Measurements from ENCODE around the gene DTL. TPM values are rescaled to one million over a fixed set of nuclear protein-coding genes. Genes with fewer than 3 reads are reported as not detected.

The DTL gene
- total RNA-seq, 1 experiment from 2014 or later: 22.5 TPM

DNA sequence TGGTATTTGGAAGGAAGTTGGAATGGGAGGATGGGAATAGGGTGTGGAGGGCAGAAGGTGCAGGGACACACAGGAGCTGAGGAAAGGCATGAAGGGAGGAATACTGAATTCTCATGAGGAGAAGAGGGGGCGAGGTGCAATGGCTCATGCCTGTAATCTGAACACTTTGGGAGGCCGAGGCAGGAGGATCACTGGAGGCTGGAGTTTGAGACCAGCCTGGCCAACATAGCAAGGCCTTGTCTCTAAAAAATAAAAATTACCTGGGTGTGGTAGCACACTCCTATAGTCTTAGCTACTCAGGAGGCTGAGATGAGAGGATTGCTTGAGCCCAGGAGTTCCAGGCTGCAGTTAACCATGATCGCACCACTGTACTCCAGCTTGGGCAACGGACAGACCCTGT is 117.3 kb downstream of the DTL start:
- Histone ChIP-seq H4K20me1 (ENCODE audit: insufficient read depth) (no peaks in the 10 kb centered on the region), H3K4me2 (no peak overlapping the region), H3K27ac (no peak overlapping the region), H3F3A (ENCODE audit: insufficient read depth, low read depth) (no peaks in the 10 kb centered on the region), H2AFZ (no peak overlapping the region), H3K27me3 (ENCODE audit: insufficient read depth, low read depth) (no peaks in the 10 kb centered on the region), H3K36me3 (ENCODE audit: low read depth) (no peaks in the 10 kb centered on the region), H3K4me1 (replicated peaks; ENCODE audit: insufficient read depth) (no peaks in the 10 kb centered on the region), H3K9me2 (ENCODE audit: insufficient read depth) (no peaks in the 10 kb centered on the region), H3K9me3 (ENCODE audit: insufficient read depth, low read depth) (no peaks in the 10 kb centered on the region), H3K79me2 (ENCODE audit: low read depth) (no peaks in the 10 kb centered on the region), H3K4me3 (no peak overlapping the region)
- no peak for DNase-seq
- no peak for TF ChIP-seq EZH2 (IDR thresholded peaks at IDR 0.05; ENCODE audit: low read depth)
- TF ChIP-seq, protein P1, sequence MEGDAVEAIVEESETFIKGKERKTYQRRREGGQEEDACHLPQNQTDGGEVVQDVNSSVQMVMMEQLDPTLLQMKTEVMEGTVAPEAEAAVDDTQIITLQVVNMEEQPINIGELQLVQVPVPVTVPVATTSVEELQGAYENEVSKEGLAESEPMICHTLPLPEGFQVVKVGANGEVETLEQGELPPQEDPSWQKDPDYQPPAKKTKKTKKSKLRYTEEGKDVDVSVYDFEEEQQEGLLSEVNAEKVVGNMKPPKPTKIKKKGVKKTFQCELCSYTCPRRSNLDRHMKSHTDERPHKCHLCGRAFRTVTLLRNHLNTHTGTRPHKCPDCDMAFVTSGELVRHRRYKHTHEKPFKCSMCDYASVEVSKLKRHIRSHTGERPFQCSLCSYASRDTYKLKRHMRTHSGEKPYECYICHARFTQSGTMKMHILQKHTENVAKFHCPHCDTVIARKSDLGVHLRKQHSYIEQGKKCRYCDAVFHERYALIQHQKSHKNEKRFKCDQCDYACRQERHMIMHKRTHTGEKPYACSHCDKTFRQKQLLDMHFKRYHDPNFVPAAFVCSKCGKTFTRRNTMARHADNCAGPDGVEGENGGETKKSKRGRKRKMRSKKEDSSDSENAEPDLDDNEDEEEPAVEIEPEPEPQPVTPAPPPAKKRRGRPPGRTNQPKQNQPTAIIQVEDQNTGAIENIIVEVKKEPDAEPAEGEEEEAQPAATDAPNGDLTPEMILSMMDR (conservative IDR thresholded peaks at IDR 0.05): no peak
- no TSS peak for BruUV-seq (replicated peaks)
- intact Hi-C loops (cut with micrococcal nuclease; ENCODE audit: unreplicated experiment): no loop called here
- POLR2A ChIA-PET (ENCODE audit: unreplicated experiment): interaction anchor here (0.6 to 0.8 kb wide), 2 partner anchors 24 to 66 kb away, joined by 3 to 9 read pairs; no protein-coding TSS in a partner anchor
- CTCF ChIA-PET: no interaction called here

DNA sequence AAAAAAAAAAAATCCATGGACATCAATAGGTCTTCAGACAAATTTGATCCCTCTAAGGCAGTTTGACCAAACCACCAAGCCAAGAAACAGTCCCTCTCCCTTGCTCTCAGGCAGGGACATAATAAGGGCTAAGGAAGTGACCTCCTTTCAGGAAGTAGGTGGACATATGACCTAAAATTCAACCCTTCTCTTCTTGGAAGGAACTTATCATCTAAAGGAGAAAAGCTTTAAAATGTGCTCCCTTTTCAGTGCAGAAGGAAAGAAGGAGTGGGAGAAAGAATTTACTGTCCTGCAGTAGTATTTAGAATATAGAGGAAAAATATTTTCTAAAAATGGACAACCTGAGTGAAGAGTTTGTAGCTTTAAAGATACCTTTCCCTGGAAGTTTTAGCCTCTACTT is 118.1 kb downstream of the DTL start:
- Histone ChIP-seq H3K4me3 (no peak overlapping the region), H3K36me3 (ENCODE audit: low read depth) (no peaks in the 10 kb centered on the region), H3K4me1 (replicated peaks; ENCODE audit: insufficient read depth) (no peaks in the 10 kb centered on the region), H3K9me2 (ENCODE audit: insufficient read depth) (no peaks in the 10 kb centered on the region), H3K4me2 (no peak overlapping the region), H4K20me1 (ENCODE audit: insufficient read depth) (no peaks in the 10 kb centered on the region), H3K27ac (no peak overlapping the region), H3K27me3 (ENCODE audit: insufficient read depth, low read depth) (no peaks in the 10 kb centered on the region), H3F3A (ENCODE audit: insufficient read depth, low read depth) (no peaks in the 10 kb centered on the region), H3K79me2 (ENCODE audit: low read depth) (no peaks in the 10 kb centered on the region), H2AFZ (no peak overlapping the region), H3K9me3 (ENCODE audit: insufficient read depth, low read depth) (no peaks in the 10 kb centered on the region)
- intact Hi-C loops (cut with micrococcal nuclease; ENCODE audit: unreplicated experiment): no loop called here
- ChIA-PET CTCF (interaction anchor here (0.6 kb wide), 1 partner anchor 140 kb away, joined by 8 read pairs; no protein-coding TSS in a partner anchor), POLR2A (ENCODE audit: unreplicated experiment) (no interaction called here)
- BruUV-seq (replicated peaks): no TSS peak
- no peak for DNase-seq
- no peak for TF ChIP-seq EZH2 (IDR thresholded peaks at IDR 0.05; ENCODE audit: low read depth)
- TF ChIP-seq, protein P1 (conservative IDR thresholded peaks at IDR 0.05): no peak

Small RNA genes within 50 kb of the gene (microRNA-seq; reads per million reads assigned to microRNA genes)
- gene MIR3122 (ENCODE audit: borderline number of aligned reads, borderline replicate concordance): not detected

Other genes starting within 250 kb of the DTL start
- gene LPGAT1, start 205.0 kb upstream of the DTL start, total RNA-seq (2021): 46.0 and 46.8 TPM in 2 replicates
- 18.4 and 24.7 TPM in 2 replicates for gene INTS7, start 191 bp upstream of the DTL start, total RNA-seq (2021)
- gene PPP2R5A, start 249.7 kb downstream of the DTL start, total RNA-seq (2021): 22.8 and 26.7 TPM in 2 replicates